Measurements from ENCODE around the gene IP6K3. TPM values are rescaled to one million over a fixed set of nuclear protein-coding genes. Genes with fewer than 3 reads are reported as not detected.

Gene IP6K3
- polyA plus RNA-seq, 3 donors from 2014 or later, result not detected

DNA sequence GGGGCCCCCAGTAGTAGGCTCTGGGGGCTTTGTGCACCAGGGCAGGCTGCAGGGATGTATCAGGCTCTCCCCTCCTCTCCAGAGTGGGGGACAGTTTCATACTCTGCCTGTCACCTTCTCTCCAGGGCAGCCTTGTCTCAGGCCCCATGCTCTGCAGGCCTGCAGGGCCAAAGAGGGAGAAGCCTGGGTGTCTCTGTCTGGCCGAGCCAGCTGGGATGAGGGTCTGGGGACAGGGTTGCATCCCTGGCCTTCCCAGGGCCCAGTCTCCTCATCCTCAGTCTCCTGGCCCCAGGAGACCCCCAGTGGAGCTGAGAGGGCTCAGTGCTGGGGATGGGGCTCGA is 14.8 kb upstream of the IP6K3 start:
- H3K27me3 Mint-ChIP-seq (ENCODE audit: low read depth in 3 of 3), result peaks cover 0 to 6% (median 5%) of the 10 kb centered on the region in 3 donors
- H3K36me3 Mint-ChIP-seq, result no peaks in the 10 kb centered on the region
- H3K9me3 Mint-ChIP-seq, result no peaks in the 10 kb centered on the region
- H3K4me3 Mint-ChIP-seq, result no peak overlapping the region
- no peak for DNase-seq
- H3K4me1 Mint-ChIP-seq, result no peaks in the 10 kb centered on the region
- no peak overlapping the region for H3K27ac Mint-ChIP-seq

DNA sequence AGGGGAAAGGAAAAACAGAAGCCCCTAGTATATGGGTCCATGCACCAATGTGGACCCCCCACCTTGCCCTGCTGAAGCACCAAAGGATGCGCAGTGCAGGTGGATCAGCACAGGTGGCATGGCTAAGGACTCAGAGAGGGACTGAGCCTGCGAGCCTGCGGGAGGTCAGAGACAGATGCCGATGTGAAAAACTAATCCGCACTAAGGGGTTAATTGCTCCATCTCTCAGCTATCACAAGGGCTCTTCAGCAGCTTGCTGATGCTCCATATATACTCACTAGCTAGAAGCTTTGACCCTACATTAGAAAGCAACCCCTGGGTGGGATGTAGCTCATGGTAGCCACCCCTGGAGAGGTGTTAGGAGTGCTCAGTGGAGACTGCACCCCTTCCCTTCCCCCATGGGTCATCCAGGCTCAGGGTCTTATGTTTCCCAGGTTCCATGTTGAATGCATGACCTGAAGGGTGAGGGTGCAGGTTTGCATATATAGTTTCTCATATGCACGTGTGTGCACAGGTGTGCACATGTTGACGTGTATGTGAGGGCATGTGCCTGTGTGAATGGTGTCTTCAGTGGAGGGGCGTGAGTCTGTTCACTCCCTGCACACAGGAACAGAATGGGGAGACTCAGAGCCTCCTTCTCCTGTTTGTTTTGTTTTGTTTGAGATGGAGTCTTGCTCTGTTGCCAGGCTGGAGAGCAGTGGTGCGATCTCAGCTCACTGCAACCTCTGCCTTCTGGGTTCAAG is 13.4 kb upstream of the IP6K3 start:
- DNase-seq, result no peak
- peaks cover 0 to 6% (median 6%) of the 10 kb centered on the region in 3 donors for H3K27me3 Mint-ChIP-seq (ENCODE audit: low read depth in 3 of 3)
- no peaks in the 10 kb centered on the region for H3K36me3 Mint-ChIP-seq
- H3K9me3 Mint-ChIP-seq, result no peaks in the 10 kb centered on the region
- H3K4me1 Mint-ChIP-seq, result no peaks in the 10 kb centered on the region
- no peak overlapping the region for H3K27ac Mint-ChIP-seq
- no peak overlapping the region for H3K4me3 Mint-ChIP-seq

DNA sequence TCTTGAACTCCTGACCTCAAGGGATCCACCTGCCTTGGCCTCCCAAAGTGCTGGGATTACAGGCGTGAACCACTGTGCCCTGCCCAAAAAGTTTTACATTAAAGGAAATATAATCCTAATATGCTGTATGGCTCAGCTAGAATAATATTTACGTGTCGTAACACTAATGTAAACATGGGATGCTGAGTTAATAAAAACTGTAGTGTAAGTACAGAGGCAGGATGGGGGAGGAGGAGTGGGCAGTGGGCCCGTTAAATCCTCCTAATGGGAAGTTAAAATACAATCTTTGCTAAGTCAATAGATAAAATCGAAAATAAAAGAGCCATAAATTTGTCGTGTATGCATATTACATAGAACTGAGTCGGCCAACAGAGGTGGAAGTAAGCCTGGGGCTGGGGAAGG is 12.1 kb upstream of the IP6K3 start:
- peaks cover 0 to 6% (median 4%) of the 10 kb centered on the region in 3 donors for H3K27me3 Mint-ChIP-seq (ENCODE audit: low read depth in 3 of 3)
- DNase-seq, result no peak
- no peak overlapping the region for H3K27ac Mint-ChIP-seq
- no peaks in the 10 kb centered on the region for H3K9me3 Mint-ChIP-seq
- no peaks in the 10 kb centered on the region for H3K4me1 Mint-ChIP-seq
- no peaks in the 10 kb centered on the region for H3K36me3 Mint-ChIP-seq
- H3K4me3 Mint-ChIP-seq, result no peak overlapping the region

DNA sequence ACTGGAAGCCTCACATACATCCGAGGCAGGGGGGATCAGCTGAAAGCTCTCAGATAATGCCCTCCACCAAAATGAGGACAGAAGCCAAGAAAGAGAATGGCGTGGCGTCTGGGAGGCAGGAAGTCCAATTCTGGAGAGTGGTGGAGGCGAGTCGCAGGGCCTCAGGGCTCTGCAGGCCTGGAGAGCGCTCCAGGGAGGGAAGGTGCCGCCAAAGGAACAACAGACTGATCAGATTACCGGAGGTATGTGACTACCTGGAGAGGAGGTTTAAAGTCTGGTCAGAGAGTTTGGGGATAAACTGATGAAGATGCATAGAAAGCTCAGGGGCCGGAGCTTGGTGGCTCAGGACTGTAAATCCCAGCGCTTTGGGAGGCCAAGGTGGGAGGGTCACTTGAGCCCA is 11.2 kb upstream of the IP6K3 start:
- H3K36me3 Mint-ChIP-seq, result no peaks in the 10 kb centered on the region
- no peaks in the 10 kb centered on the region for H3K4me1 Mint-ChIP-seq
- H3K9me3 Mint-ChIP-seq, result no peaks in the 10 kb centered on the region
- H3K27me3 Mint-ChIP-seq (ENCODE audit: low read depth in 3 of 3), result peaks cover 0 to 6% (median 4%) of the 10 kb centered on the region in 3 donors
- no peak overlapping the region for H3K27ac Mint-ChIP-seq
- H3K4me3 Mint-ChIP-seq, result no peak overlapping the region
- DNase-seq, result no peak

- H3K27me3 Mint-ChIP-seq (ENCODE audit: low read depth in 3 of 3), result peaks cover 0 to 6% (median under 1%) of the 10 kb centered on the region in 3 donors
- no peaks in the 10 kb centered on the region for H3K9me3 Mint-ChIP-seq
- no peaks in the 10 kb centered on the region for H3K36me3 Mint-ChIP-seq
- no peak overlapping the region for H3K4me3 Mint-ChIP-seq
- H3K27ac Mint-ChIP-seq, result no peak overlapping the region
- DNase-seq, result no peak
- H3K4me1 Mint-ChIP-seq, result no peaks in the 10 kb centered on the region
Observed at GRCh38 chr6:33757113-33757512, 10.4 kb upstream of the IP6K3 start.

- no peak overlapping the region for H3K4me3 Mint-ChIP-seq
- H3K27ac Mint-ChIP-seq, result no peak overlapping the region
- no peaks in the 10 kb centered on the region for H3K4me1 Mint-ChIP-seq
- H3K9me3 Mint-ChIP-seq, result no peaks in the 10 kb centered on the region
- H3K36me3 Mint-ChIP-seq, result no peaks in the 10 kb centered on the region
- peaks cover 0 to 6% (median 0%) of the 10 kb centered on the region in 3 donors for H3K27me3 Mint-ChIP-seq (ENCODE audit: low read depth in 3 of 3)
- no peak for DNase-seq
Observed at GRCh38 chr6:33756211-33756954, 9.7 kb upstream of the IP6K3 start.

GRCh38 chr6:33755070-33755869 is 8.6 kb upstream of the IP6K3 start:
- no peaks in the 10 kb centered on the region for H3K36me3 Mint-ChIP-seq
- no peak overlapping the region for H3K4me3 Mint-ChIP-seq
- H3K4me1 Mint-ChIP-seq, result no peaks in the 10 kb centered on the region
- H3K27ac Mint-ChIP-seq, result no peak overlapping the region
- DNase-seq, result no peak
- H3K27me3 Mint-ChIP-seq (ENCODE audit: low read depth in 3 of 3), result peaks cover 0 to 6% (median 0%) of the 10 kb centered on the region in 3 donors
- H3K9me3 Mint-ChIP-seq, result no peaks in the 10 kb centered on the region

DNA sequence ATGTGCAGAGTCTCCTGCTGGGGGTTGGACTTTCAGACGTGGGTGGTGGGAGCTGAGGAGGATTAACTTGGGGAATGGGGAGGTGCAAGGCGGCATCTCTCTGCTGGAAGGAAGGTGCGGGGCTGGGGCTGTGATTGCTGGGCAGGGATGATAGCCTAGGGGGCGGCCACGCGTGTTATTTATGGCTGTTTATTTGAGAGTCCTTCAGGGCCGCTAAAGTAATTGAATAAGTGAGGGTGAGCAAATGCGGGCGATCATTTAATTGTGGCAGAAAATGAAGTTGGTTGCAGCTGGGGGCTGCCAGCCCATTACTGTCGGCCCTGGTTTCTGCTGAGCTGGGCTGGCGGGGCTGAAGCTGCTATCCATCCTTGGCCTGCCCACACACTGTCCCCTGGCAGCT is 7.5 kb upstream of the IP6K3 start:
- H3K27me3 Mint-ChIP-seq (ENCODE audit: low read depth in 3 of 3), result peaks cover 0 to 6% (median 3%) of the 10 kb centered on the region in 3 donors
- H3K27ac Mint-ChIP-seq, result no peak overlapping the region
- H3K4me3 Mint-ChIP-seq, result no peak overlapping the region
- no peak for DNase-seq
- H3K36me3 Mint-ChIP-seq, result no peaks in the 10 kb centered on the region
- no peaks in the 10 kb centered on the region for H3K4me1 Mint-ChIP-seq
- no peaks in the 10 kb centered on the region for H3K9me3 Mint-ChIP-seq

DNA sequence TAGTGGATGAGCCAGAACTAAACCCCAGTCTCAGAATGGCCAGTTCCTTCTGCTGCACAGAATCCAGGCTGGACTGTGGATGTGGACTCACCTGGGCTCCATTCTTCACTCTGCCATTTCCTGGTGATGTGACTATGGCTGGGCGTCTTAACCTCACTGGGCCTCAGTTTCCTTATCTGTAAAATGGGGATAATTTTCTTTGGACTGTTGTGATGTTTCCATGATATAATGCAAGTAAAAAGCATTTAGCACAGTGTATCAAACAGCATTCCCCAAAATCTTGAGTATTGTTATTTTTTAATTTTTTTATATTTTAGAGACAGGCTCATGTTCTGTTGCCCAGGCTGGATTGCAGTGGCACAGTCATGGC is 5.9 kb upstream of the IP6K3 start:
- no peak for DNase-seq
- Mint-ChIP-seq H3K4me1 (no peaks in the 10 kb centered on the region), H3K4me3 (no peak overlapping the region), H3K27ac (no peak overlapping the region), H3K27me3 (ENCODE audit: low read depth in 3 of 3) (peaks cover 0 to 4% (median 3%) of the 10 kb centered on the region in 3 donors), H3K9me3 (no peaks in the 10 kb centered on the region), H3K36me3 (no peaks in the 10 kb centered on the region)

- peaks cover 0 to 4% (median 3%) of the 10 kb centered on the region in 3 donors for H3K27me3 Mint-ChIP-seq (ENCODE audit: low read depth in 3 of 3)
- H3K4me1 Mint-ChIP-seq, result no peaks in the 10 kb centered on the region
- no peak for DNase-seq
- H3K27ac Mint-ChIP-seq, result no peak overlapping the region
- H3K4me3 Mint-ChIP-seq, result no peak overlapping the region
- H3K9me3 Mint-ChIP-seq, result no peaks in the 10 kb centered on the region
- no peaks in the 10 kb centered on the region for H3K36me3 Mint-ChIP-seq
Observed at GRCh38 chr6:33751771-33752645, 5.3 kb upstream of the IP6K3 start.

GRCh38 chr6:33750244-33750991 is 3.7 kb upstream of the IP6K3 start:
- Mint-ChIP-seq H3K27me3 (ENCODE audit: low read depth in 3 of 3) (peaks cover 0 to 3% (median 2%) of the 10 kb centered on the region in 3 donors), H3K4me3 (no peak overlapping the region), H3K4me1 (no peaks in the 10 kb centered on the region), H3K9me3 (no peaks in the 10 kb centered on the region), H3K27ac (no peak overlapping the region), H3K36me3 (no peaks in the 10 kb centered on the region)
- DNase-seq, result no peak

DNA sequence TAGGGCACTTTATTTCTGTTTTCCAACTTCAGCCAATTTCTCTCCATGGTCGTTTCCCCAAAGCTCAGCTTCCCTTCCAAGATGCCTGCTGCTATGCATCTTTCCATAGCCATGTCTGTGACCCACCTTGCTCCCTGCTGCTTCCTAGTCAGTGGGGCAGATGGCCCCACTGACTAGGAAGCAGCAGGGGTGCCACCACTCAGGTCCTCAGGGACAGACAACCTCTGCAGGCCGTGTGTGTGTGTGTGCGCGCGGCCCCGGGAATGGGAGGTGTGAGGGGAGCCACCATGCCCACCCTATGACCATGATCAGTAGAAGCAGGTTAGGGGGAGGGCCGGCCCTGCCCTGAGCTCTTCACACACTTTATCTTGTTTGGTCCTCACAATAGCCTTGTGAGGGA is 2.7 kb upstream of the IP6K3 start:
- no peaks in the 10 kb centered on the region for H3K9me3 Mint-ChIP-seq
- H3K4me1 Mint-ChIP-seq, result no peaks in the 10 kb centered on the region
- H3K4me3 Mint-ChIP-seq, result no peak overlapping the region
- no peaks in the 10 kb centered on the region for H3K36me3 Mint-ChIP-seq
- DNase-seq, result no peak
- peaks cover 0 to 3% (median 0%) of the 10 kb centered on the region in 3 donors for H3K27me3 Mint-ChIP-seq (ENCODE audit: low read depth in 3 of 3)
- no peak overlapping the region for H3K27ac Mint-ChIP-seq

DNA sequence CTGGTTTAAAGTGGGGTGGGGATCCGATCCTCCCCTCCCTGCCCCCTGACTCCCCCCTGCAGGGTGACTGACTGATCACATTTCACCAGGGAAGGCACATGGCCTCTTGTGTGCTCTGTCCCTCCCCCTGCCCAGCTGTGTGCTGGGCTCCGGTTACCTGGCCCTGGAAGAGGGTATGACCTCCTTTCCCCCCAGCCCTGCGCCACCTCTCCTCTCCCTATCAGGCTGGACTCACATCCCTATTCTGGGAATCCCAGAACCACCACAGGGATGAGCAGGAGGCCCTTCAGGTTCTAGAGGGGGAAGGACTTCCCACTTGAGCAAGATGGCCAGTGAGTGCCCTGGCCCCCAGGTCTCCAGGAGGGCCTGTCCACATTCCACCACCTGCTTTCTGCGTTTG is 2.1 kb upstream of the IP6K3 start:
- peaks cover 0 to 2% of the 10 kb centered on the region in 2 donors for H3K4me1 Mint-ChIP-seq
- DNase-seq, result no peak
- peaks cover 0 to 3% (median 0%) of the 10 kb centered on the region in 3 donors for H3K27me3 Mint-ChIP-seq (ENCODE audit: low read depth in 3 of 3)
- H3K27ac Mint-ChIP-seq, result no peak overlapping the region
- H3K36me3 Mint-ChIP-seq, result no peaks in the 10 kb centered on the region
- no peak overlapping the region for H3K4me3 Mint-ChIP-seq
- H3K9me3 Mint-ChIP-seq, result no peaks in the 10 kb centered on the region

Data from immature natural killer cell (primary cell).